ENCODE results near the gene CD44.

CD44 gene

GRCh38 chr11:35242412-35243242 is 103.7 kb downstream of the CD44 start:
- no peak for DNase-seq (ENCODE audit: low read depth)
- no peak overlapping the region for H3K4me3 ChIP-seq (ENCODE audit: low read length)
- no peak for TF ChIP-seq CTCF (conservative IDR thresholded peaks at IDR 0.05; ENCODE audit: low read depth, low read length)

GRCh38 chr11:35243774-35244173 is 104.8 kb downstream of the CD44 start:
- no peak for DNase-seq (ENCODE audit: low read depth)
- no peak for TF ChIP-seq CTCF (conservative IDR thresholded peaks at IDR 0.05; ENCODE audit: low read depth, low read length)
- H3K4me3 ChIP-seq (ENCODE audit: low read length), result no peak overlapping the region

- H3K4me3 ChIP-seq (ENCODE audit: low read length), result no peak overlapping the region
- DNase-seq (ENCODE audit: low read depth), result no peak
- TF ChIP-seq CTCF (conservative IDR thresholded peaks at IDR 0.05; ENCODE audit: low read depth, low read length), result no peak
Observed at GRCh38 chr11:35245056-35245455, 106.1 kb downstream of the CD44 start.

GRCh38 chr11:35245786-35246185 is 106.8 kb downstream of the CD44 start:
- DNase-seq (ENCODE audit: low read depth), result no peak
- H3K4me3 ChIP-seq (ENCODE audit: low read length), result no peak overlapping the region
- TF ChIP-seq CTCF (conservative IDR thresholded peaks at IDR 0.05; ENCODE audit: low read depth, low read length), result no peak

GRCh38 chr11:35246745-35247144 is 107.8 kb downstream of the CD44 start:
- no peak for TF ChIP-seq CTCF (conservative IDR thresholded peaks at IDR 0.05; ENCODE audit: low read depth, low read length)
- H3K4me3 ChIP-seq (ENCODE audit: low read length), result no peak overlapping the region

GRCh38 chr11:35247428-35247827 is 108.5 kb downstream of the CD44 start:
- no peak overlapping the region for H3K4me3 ChIP-seq (ENCODE audit: low read length)
- no peak for TF ChIP-seq CTCF (conservative IDR thresholded peaks at IDR 0.05; ENCODE audit: low read depth, low read length)
- DNase-seq (ENCODE audit: low read depth), result no peak

More at GRCh38 chr11:35246745-35247144, 107.8 kb downstream of the CD44 start:
- no peak for DNase-seq (ENCODE audit: low read depth)

GRCh38 chr11:35247863-35248262 is 108.9 kb downstream of the CD44 start:
- DNase-seq (ENCODE audit: low read depth), result no peak
- no peak for TF ChIP-seq CTCF (conservative IDR thresholded peaks at IDR 0.05; ENCODE audit: low read depth, low read length)

More at GRCh38 chr11:35247863-35248262, 108.9 kb downstream of the CD44 start:
- H3K4me3 ChIP-seq (ENCODE audit: low read length), result no peak overlapping the region
